Left colon (tissue), 2 donors: ENCODE measurements around the gene NPEPL1. TPM values are rescaled to one million over a fixed set of nuclear protein-coding genes. Genes with fewer than 3 reads are reported as not detected.
A peak's percentile ranks its signal among the peaks of the same experiment; 100 is the strongest.

ENCODE experiments used
- ATAC-seq: fragments of 200-7000 bp; cut with Tn5 transposase; one replicate; pipeline ENCODE4 v1.9.1; 2020; ENCODE audit warnings: mild to moderate bottlenecking, moderate library complexity
- DNase-seq, 2 donors: peaks; one replicate each; pipeline ENCODE4 v3.0.0-alpha.2; 2020
- intact Hi-C, 2 donors: fragments of 100-400 bp; cut with DNase I in 1 of 2; cut with micrococcal nuclease in 1 of 2; formaldehyde crosslinking; loops; one replicate each; pipeline versions ENCODE4 v1.11.2 to v1.14.0; 2022; cut with DNase I, micrococcal nuclease
- total RNA-seq, 2 donors: library from RNA; stranded (reverse); fragmentation: NEBNext Ultra II Directional; extraction: Animal tissue kit (Norgen Biotek cat#: 25700); gene quantifications; one replicate each; pipeline ENCODE4 v1.2.1, GENCODE V29; 2021
- donor health status: DM: no; HTN: no; CAD: no.
- donor health status: DM: yes; HTN: yes; CAD: no.

Gene NPEPL1
- total RNA-seq, 2 donors from 2014 or later, result 30.3 to 31.1 TPM

GRCh38 chr20:58675146-58675584, 17.4 kb upstream of the NPEPL1 start:
- DNase-seq (no peak), ATAC-seq (no peak)
- intact Hi-C loops, result no loop called here

GRCh38 chr20:58675641-58676040, 17.0 kb upstream of the NPEPL1 start:
- intact Hi-C loops, result no loop called here
- ATAC-seq (no peak), DNase-seq (no peak)

GRCh38 chr20:58676161-58676560, 16.4 kb upstream of the NPEPL1 start:
- ATAC-seq (no peak), DNase-seq (no peak)
- intact Hi-C loops, result no loop called here

GRCh38 chr20:58677079-58677604, 15.5 kb upstream of the NPEPL1 start:
- DNase-seq (no peak), ATAC-seq (no peak)
- intact Hi-C loops, result no loop called here

GRCh38 chr20:58677808-58678207, 14.8 kb upstream of the NPEPL1 start:
- intact Hi-C loops, result no loop called here
- ATAC-seq (no peak), DNase-seq (no peak)

GRCh38 chr20:58678806-58679205, 13.8 kb upstream of the NPEPL1 start:
- ATAC-seq, result no peak
- DNase-seq, result no peak
- intact Hi-C loops, result no loop called here

GRCh38 chr20:58682656-58683531, 9.7 kb upstream of the NPEPL1 start:
- ATAC-seq, result no peak
- intact Hi-C loops, result no loop called here
- no peak for DNase-seq

GRCh38 chr20:58684291-58684690, 8.3 kb upstream of the NPEPL1 start:
- intact Hi-C loops, result no loop called here
- ATAC-seq (no peak), DNase-seq (no peak)

- intact Hi-C loops, result no loop called here
- ATAC-seq (no peak), DNase-seq (no peak)
Measured at GRCh38 chr20:58685988-58686387, 6.6 kb upstream of the NPEPL1 start.

- DNase-seq (no peak), ATAC-seq (no peak)
- intact Hi-C loops, result no loop called here
Measured at GRCh38 chr20:58688414-58688813, 4.2 kb upstream of the NPEPL1 start.

- ATAC-seq (no peak), DNase-seq (no peak)
- intact Hi-C loops, result no loop called here
Measured at GRCh38 chr20:58688840-58689239, 3.8 kb upstream of the NPEPL1 start.

GRCh38 chr20:58690396-58691135, 2.0 kb upstream of the NPEPL1 start:
- DNase-seq (no peak), ATAC-seq (no peak)
- intact Hi-C loops, result no loop called here

GRCh38 chr20:58691773-58692578, 624 bp upstream of the NPEPL1 start:
- DNase-seq (peak; percentile 32 to 48), ATAC-seq (no peak)
- intact Hi-C loops, result no loop called here

GRCh38 chr20:58693226-58694006, 816 bp downstream of the NPEPL1 start:
- intact Hi-C loops, result no loop called here
- ATAC-seq, result peak; percentile 42
- peak in 1 of 2 donors; percentile 48 for DNase-seq

GRCh38 chr20:58694241-58695083, 1.9 kb downstream of the NPEPL1 start:
- ATAC-seq (no peak), DNase-seq (no peak)
- intact Hi-C loops, result no loop called here

- intact Hi-C loops, result no loop called here
- no peak for DNase-seq
- ATAC-seq, result no peak
Measured at GRCh38 chr20:58695084-58695722, 2.6 kb downstream of the NPEPL1 start.

- ATAC-seq, result no peak
- intact Hi-C loops, result no loop called here
- no peak for DNase-seq
Measured at GRCh38 chr20:58695895-58696375, 3.3 kb downstream of the NPEPL1 start.
